AG04450 (cell line): Measurements from ENCODE around the gene CHD1L. TPM values are rescaled to one million over a fixed set of nuclear protein-coding genes. Genes with fewer than 3 reads are reported as not detected.

Source experiments
- CTCF ChIA-PET: fragments of 300-600, 350-600 bp; formaldehyde crosslinking; extraction: SDS; loops from one replicate; lab custom pipeline; 2022; ENCODE audit warnings: antibody characterized with exemption, inconsistent platforms; lab: Charles Lee
- POLR2A ChIA-PET: fragments of 350-600 bp; formaldehyde crosslinking; extraction: SDS; loops from one replicate; lab custom pipeline; 2021; ENCODE audit warnings: antibody characterized with exemption, inconsistent platforms; lab: Yijun Ruan, JAX
- DNase-seq: peaks from one replicate; pipeline ENCODE4 v3.0.0-alpha.2; 2011; ENCODE audit warnings: low read depth, low spot score
- H3K27ac ChIP-seq: one replicate; pipeline ENCODE4 v1.5.1; 2012; ENCODE audit warnings: low read depth, low read length, control low read depth
- H3K27me3 ChIP-seq: one replicate; pipeline ENCODE4 v1.6.0; 2012; ENCODE audit warnings: low read length; ENCODE audit not compliant: control insufficient read depth, insufficient read depth
- H3K4me3 ChIP-seq: 2 replicates; pipeline ENCODE4 v1.5.1; 2011; ENCODE audit warnings: mild to moderate bottlenecking, low read depth, low read length, control low read depth
- H3K9me3 ChIP-seq: 2 replicates; pipeline ENCODE4 v1.5.1; 2012; ENCODE audit warnings: low read length; ENCODE audit not compliant: control insufficient read depth, insufficient read depth
- polyA plus RNA-seq: library from polyadenylated mRNA; depleted of rRNA; stranded (reverse); fragments of >200 nt; gene quantifications from 2 replicates; pipeline ENCODE4 v1.2.3, GENCODE V29; 2011
- TF ChIP-seq, protein P1 (sequence below): IDR thresholded peaks from 2 replicates; pipeline ENCODE4 v1.5.1; 2011; ENCODE audit warnings: low read depth, low read length, control low read depth, inconsistent platforms

The CHD1L gene
- polyA plus RNA-seq, 1 experiment = 40.1 TPM

DNA sequence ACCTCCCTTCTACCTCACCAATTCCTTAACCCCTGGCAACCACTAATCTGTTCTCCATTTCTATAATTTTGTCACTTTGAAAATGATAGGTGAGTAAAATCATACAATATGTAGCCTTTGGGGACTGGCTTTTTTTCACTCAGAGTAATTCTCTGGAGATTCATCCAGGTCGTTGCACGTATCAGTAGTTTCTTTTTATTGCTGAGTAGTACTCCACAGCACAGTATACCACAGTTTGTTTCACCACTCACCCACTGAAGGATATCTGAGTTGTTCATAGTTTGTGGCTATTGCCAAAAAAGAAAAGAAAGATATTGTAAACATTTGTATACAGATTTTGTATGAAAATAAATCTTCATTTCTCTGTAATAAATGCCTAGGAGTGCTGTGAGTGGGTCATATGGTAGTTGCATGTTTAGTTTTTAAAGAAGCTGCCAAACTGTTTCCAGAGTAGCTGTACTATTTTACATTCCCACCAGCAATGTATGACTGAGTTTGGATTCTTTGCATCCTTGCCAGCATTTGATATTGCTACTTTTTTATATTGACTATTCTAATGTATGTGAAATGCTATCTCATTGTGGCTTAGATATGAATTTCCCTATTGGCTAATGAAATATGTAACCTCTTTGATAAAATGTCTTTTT, 3.7 kb downstream of the CHD1L start:
- no peak overlapping the region for H3K27ac ChIP-seq
- H3K9me3 ChIP-seq = no peaks in the 10 kb centered on the region
- no peaks in the 10 kb centered on the region for H3K27me3 ChIP-seq
- POLR2A ChIA-PET = no interaction called here
- H3K4me3 ChIP-seq = no peak overlapping the region
- TF ChIP-seq, protein P1, sequence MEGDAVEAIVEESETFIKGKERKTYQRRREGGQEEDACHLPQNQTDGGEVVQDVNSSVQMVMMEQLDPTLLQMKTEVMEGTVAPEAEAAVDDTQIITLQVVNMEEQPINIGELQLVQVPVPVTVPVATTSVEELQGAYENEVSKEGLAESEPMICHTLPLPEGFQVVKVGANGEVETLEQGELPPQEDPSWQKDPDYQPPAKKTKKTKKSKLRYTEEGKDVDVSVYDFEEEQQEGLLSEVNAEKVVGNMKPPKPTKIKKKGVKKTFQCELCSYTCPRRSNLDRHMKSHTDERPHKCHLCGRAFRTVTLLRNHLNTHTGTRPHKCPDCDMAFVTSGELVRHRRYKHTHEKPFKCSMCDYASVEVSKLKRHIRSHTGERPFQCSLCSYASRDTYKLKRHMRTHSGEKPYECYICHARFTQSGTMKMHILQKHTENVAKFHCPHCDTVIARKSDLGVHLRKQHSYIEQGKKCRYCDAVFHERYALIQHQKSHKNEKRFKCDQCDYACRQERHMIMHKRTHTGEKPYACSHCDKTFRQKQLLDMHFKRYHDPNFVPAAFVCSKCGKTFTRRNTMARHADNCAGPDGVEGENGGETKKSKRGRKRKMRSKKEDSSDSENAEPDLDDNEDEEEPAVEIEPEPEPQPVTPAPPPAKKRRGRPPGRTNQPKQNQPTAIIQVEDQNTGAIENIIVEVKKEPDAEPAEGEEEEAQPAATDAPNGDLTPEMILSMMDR = no peak
- no peak for DNase-seq
- CTCF ChIA-PET = no interaction called here

DNA sequence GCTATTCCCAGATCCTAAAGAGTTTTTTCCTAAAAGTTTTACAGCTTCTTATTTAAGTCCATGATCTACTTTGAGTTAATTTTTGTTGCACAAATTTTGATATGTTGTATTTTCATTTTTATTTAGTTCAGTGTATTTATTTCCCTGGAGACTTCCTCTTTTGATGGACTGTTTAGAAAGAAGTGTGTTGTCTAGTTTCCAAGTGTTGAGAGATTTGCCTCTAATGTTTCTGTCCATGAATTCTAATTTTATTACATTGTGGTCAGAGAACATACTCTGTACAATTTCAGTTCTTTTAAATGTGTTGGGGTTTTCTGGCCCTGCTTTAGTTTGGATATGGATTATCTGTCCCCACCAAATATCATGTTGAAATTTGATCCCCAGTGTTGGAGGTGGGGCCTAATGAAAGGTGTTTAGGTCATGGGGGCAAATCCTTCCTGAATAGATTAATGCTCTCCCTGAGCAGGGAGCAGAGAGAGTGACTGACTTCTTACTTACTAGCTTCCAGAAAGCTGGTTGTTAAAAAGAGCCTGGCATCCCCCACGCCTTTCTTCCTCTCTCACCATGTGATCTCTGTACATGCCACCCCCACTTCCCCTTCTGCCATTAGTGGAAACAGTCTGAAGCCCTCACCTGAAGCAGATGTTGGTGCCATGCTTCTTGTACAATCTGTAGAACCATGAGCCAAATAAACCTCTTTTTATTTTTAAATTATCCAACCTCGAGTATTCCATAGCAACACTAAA, 4.6 kb downstream of the CHD1L start:
- ChIA-PET CTCF (no interaction called here), POLR2A (no interaction called here)
- DNase-seq = no peak
- no peak overlapping the region for H3K4me3 ChIP-seq
- H3K27ac ChIP-seq = no peak overlapping the region
- no peaks in the 10 kb centered on the region for H3K27me3 ChIP-seq
- no peaks in the 10 kb centered on the region for H3K9me3 ChIP-seq
- TF ChIP-seq, protein P1 = no peak

GRCh38 chr1:147247656-147248238, 5.3 kb downstream of the CHD1L start:
- TF ChIP-seq, protein P1 = no peak
- H3K9me3 ChIP-seq = no peaks in the 10 kb centered on the region
- H3K27me3 ChIP-seq = no peaks in the 10 kb centered on the region
- ChIA-PET POLR2A (no interaction called here), CTCF (interaction anchor here (0.6 to 1.0 kb wide), 2 partner anchors 26 to 141 kb away, joined by 3 to 4 read pairs; no protein-coding TSS in a partner anchor)
- DNase-seq = no peak
- no peak overlapping the region for H3K4me3 ChIP-seq
- no peak overlapping the region for H3K27ac ChIP-seq

DNA sequence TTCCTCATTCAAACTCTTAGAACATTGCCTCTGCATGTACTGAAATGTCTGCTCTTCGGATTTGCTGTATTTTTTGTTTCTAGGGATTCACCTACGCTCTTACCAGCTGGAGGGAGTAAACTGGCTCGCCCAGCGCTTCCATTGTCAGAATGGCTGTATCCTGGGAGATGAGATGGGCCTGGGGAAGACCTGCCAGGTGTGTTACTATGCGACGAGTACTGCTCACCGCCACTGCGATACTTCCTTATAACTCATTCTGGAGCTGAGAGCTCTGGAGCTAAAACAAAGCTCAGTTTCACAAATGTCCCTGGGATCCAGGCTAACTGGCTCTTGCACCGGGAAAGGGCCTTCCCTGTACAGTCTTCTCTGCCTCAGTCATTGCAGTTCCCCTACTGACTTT, 10.1 kb downstream of the CHD1L start:
- ChIA-PET CTCF (interaction anchor here (0.9 to 2.6 kb wide), 2 partner anchors 9 to 21 kb away, joined by 3 to 9 read pairs; no protein-coding TSS in a partner anchor), POLR2A (no interaction called here)
- no peak overlapping the region for H3K27ac ChIP-seq
- H3K9me3 ChIP-seq = no peaks in the 10 kb centered on the region
- no peaks in the 10 kb centered on the region for H3K27me3 ChIP-seq
- DNase-seq = no peak
- no peak overlapping the region for H3K4me3 ChIP-seq
- TF ChIP-seq, protein P1 = no peak
